Anterior cingulate cortex (tissue), 58 donors: ENCODE results near the gene MGST1.
"Not testable (repeated sequence)": the region's sequence is repeated elsewhere in the genome, so short reads cannot be mapped to it uniquely, and the experiment has no call there.

Experiments
- DNase-seq, 58 donors: peaks; one replicate each; lab custom pipeline; 2025; lab: John Stamatoyannopoulos, UW

MGST1 gene

GRCh38 chr12:16349131-16349460 lies 1.7 kb downstream of the MGST1 start:
- DNase-seq, result peak in 5 of 58 donors; percentile 7 to 33 (median 13)

DNA sequence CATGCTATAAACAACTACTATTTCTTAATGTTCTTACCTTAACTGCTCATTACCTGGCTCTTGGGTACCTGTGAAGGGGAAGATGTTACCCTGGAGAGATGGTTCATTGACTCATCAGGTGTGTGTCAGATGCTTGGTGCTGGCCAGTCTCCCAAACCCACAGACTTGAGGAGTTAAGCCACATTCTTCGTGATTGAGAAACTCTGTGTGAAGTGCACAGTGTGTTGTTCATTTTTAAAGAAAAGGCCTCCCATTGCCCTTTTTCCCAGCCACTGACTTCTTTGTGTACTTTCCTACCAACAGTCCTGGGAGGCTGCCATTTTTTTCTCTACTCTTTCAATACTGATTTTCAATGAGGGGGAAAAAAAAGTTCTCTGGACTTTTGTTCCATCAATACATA lies 3.2 kb downstream of the MGST1 start:
- DNase-seq, result peak in 12 of 58 donors; percentile 5 to 46 (median 26)

GRCh38 chr12:16352481-16352880 lies 5.0 kb downstream of the MGST1 start:
- no peak for DNase-seq

- no peak for DNase-seq
Observed at GRCh38 chr12:16358878-16359277, 11.4 kb downstream of the MGST1 start.

GRCh38 chr12:16359512-16360491 lies 12.4 kb downstream of the MGST1 start:
- no peak for DNase-seq

DNA sequence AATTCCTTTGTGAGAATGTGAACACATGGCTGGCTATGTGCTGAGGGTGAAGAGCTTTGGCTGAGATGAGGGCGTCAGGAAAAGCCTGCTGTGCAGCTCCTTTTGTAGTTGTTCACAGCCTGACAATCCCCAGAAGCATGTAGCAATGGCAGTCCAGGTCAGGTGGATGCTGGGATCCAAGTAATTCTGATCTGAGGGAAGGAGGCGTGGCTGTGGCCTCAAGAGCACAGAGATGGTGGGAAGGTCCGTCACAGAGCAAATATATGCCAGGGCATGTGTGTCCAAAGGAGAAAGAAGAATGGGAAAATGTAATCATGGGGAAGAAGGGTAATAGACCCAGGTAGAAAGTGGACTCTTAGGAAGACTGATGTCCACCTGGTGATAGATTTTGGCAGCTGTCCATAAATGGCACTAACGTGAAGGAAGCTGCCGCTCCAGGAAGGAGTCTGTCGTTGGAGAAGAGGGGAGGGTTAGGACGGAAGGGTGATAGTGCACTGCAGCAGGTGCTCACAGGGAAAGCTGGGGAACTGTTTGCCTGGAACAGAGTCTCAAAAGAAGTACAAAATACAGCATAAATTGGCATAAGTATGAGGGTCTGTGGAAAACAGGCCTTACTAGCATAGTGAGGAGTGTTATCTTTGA lies 13.8 kb downstream of the MGST1 start:
- no peak for DNase-seq

DNA sequence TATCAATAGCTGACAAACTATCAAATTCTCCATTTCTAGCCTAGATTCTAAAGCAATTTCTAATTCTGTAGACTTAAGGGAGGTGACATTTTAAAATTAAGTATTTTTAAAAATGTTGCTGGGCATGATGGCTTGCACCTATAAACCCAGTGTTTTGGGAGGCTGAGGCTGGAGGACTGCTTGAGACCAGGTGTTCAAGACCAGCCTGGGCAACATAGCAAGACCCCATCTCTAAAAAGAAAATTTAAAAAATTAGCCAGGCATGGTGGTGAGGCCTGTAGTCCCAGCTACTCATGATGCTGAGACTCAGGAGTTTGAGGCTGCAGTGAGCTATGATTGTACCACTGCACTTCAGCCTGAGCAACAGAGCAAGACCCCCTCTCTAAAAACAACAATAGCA lies 15.1 kb downstream of the MGST1 start:
- DNase-seq, result no peak

GRCh38 chr12:16369156-16369555 lies 21.7 kb downstream of the MGST1 start:
- no peak for DNase-seq

GRCh38 chr12:16370096-16370495 lies 22.7 kb downstream of the MGST1 start:
- no peak for DNase-seq

- DNase-seq, result not testable (repeated sequence)
Observed at GRCh38 chr12:16382652-16383312, 35.3 kb downstream of the MGST1 start.

GRCh38 chr12:16384732-16385131 lies 37.3 kb downstream of the MGST1 start:
- no peak for DNase-seq

DNA sequence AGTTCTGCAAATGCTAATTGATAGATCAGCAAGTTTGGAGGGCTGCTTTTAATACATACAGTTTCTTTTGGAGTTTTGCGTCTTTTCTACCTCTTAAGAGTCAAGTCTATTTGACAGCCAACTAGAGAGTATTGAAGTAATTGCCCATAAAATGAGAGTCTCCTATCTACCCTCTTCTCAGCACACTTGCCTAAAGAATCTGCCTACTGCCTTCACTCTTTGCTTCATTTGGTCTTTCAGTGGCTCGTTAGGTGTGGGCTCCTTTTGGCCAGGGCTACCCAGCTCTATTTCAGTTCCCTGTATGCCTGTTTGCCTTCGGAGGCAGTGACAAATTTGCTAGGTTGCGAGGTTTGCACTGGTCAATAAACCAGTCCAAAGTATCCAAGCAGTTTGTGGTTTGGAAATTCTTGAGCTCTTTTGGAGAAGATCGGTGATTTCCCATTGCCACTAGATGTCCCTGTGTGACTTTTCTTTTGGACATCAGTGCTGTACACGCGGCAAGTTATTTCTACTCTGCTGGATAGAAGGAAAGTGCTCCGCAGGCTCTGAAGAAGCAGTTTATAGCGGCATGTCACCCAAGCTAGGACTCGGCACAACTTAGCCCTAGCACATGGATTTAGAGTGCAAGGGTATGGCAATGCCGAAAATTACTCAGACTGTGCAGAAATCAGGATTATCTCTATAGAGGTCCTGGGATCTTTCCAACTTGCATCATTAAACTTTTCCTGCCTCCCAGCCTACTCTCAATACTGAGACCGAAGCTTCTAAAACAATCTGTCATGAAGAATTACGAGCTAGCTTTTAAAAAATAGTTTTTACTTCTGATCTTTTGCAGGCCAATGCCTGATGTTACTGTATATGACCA lies 38.6 kb downstream of the MGST1 start:
- DNase-seq, result peak in 45 of 58 donors; percentile 4 to 77 (median 27)

DNA sequence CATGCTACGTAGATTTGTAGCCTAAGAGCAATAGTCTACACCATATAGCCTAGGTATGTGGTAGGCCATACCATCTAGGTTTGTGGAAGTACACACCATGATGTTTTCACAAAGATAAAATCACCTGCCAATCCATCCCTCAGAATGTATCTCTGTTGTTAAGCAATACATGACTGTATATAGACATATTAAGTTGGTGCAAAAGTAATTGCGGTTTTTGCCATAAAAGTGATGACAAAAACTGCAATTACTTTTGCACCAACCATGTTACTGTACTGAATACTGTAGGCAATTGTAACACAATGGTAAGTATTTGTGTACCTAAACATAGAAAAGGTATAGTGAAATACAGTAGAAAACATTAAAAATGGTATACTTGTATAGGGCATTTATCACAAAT lies 40.5 kb downstream of the MGST1 start:
- DNase-seq, result no peak

GRCh38 chr12:16389594-16389993 lies 42.1 kb downstream of the MGST1 start:
- DNase-seq, result no peak

DNA sequence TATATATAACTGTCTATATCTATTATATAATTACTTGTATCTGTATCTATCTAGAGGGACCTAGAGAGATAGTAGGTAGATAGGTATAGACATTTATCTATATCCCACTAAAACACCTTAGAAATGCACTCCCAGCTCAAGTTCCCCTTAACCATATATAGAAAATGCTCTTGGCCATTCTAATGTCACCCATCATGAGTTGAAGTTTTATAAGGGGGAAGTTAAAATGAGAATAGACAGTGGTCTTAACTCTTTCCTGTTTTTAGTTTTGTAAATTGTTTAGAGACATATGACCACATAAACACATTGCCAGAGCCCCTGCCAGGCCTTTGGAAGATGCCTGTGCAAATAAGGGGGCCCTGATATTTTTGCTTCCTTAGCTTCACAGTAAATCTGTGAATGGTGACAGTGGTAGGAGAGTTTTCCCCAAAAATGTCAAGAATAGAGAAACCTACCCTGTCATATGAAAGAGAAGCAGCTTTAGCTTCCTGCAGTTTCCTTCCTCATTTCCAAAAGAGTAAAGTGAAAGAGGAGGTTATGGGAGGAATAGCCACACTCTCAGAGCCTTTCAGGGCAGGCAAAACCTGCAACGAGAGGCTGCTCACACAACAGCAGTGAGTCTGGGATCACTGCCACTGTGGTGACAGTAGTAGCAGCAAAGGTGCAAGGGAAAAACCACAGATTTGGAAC lies 45.5 kb downstream of the MGST1 start:
- DNase-seq, result no peak

DNA sequence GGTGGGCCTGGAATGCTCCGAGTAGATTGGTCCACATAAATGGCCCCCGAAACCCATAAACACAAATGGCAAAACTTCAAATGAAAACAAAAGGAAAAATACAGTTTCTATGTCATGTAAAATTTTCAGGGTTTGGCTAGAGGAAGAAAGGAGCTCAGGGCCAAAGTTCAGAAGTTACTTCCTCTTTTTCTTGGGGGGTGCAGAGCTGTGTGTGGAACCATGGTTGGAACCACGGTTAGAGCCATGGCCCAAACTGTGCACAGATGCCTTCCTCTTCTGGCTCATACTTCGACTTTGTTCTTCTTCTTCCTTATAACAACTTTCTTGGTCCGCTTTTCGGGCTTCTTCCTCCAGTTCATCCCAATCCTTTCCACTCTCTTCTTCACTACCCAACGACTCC lies 51.7 kb downstream of the MGST1 start:
- DNase-seq, result no peak

DNA sequence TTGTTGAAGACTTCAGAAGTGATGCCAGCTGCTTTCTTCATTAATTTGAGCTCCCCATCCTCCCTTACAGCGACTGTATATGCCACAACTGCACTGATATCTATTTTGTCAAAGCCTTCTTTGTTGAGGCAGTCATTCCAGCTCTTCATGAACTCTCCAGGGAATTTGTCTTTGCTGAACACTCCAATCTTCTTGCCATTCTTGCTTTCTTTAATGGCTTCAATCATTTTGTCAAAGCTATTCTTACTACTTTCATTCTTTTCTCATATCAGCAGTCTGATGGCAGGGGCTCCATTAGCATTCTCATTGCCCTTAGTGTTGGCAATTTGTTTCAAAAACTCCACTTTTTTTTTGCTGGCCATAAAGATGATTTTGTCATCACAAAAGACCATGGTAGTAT lies 54.4 kb downstream of the MGST1 start:
- not testable (repeated sequence) for DNase-seq

- DNase-seq, result no peak
Observed at GRCh38 chr12:16407346-16407745, 59.9 kb downstream of the MGST1 start.
